SIG-M5 treated with dmso at 0.1 percent for 504 hours (cell line): ENCODE measurements around the gene LAMB4.

ENCODE experiments used
- DNase-seq: peaks from one replicate; lab custom pipeline; 2025; ENCODE audit not compliant: unreplicated experiment; lab: John Stamatoyannopoulos, UW

LAMB4 gene, protein sequence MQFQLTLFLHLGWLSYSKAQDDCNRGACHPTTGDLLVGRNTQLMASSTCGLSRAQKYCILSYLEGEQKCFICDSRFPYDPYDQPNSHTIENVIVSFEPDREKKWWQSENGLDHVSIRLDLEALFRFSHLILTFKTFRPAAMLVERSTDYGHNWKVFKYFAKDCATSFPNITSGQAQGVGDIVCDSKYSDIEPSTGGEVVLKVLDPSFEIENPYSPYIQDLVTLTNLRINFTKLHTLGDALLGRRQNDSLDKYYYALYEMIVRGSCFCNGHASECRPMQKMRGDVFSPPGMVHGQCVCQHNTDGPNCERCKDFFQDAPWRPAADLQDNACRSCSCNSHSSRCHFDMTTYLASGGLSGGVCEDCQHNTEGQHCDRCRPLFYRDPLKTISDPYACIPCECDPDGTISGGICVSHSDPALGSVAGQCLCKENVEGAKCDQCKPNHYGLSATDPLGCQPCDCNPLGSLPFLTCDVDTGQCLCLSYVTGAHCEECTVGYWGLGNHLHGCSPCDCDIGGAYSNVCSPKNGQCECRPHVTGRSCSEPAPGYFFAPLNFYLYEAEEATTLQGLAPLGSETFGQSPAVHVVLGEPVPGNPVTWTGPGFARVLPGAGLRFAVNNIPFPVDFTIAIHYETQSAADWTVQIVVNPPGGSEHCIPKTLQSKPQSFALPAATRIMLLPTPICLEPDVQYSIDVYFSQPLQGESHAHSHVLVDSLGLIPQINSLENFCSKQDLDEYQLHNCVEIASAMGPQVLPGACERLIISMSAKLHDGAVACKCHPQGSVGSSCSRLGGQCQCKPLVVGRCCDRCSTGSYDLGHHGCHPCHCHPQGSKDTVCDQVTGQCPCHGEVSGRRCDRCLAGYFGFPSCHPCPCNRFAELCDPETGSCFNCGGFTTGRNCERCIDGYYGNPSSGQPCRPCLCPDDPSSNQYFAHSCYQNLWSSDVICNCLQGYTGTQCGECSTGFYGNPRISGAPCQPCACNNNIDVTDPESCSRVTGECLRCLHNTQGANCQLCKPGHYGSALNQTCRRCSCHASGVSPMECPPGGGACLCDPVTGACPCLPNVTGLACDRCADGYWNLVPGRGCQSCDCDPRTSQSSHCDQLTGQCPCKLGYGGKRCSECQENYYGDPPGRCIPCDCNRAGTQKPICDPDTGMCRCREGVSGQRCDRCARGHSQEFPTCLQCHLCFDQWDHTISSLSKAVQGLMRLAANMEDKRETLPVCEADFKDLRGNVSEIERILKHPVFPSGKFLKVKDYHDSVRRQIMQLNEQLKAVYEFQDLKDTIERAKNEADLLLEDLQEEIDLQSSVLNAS (N-terminal part only)

GRCh38 chr7:108130261-108130660, at the start of gene LAMB4:
LAMB4 (minus strand) TSS chr7:108130361; CDS start chr7:108123164, 7,197 bp downstream.
- no peak for DNase-seq

DNA sequence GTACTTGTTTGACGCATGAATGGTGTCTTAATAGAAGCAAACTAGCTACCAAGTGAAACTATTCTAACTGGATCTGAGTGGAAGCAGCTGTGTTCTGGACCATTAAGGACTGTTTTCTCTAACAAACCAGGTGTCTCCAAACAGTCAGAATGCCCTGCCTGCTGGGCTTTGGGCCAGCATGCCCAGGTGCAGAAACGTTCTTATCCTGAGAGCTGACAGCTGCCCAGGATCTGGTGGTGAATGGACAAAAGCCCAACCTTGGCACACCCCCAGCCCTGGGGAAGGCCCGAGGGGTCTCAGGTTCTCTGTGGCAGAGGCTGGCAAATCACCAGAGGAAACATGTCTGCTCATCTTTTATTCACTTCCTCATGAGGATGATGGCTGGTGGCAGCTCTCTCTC, 48.2 kb upstream of the LAMB4 start:
- no peak for DNase-seq

DNA sequence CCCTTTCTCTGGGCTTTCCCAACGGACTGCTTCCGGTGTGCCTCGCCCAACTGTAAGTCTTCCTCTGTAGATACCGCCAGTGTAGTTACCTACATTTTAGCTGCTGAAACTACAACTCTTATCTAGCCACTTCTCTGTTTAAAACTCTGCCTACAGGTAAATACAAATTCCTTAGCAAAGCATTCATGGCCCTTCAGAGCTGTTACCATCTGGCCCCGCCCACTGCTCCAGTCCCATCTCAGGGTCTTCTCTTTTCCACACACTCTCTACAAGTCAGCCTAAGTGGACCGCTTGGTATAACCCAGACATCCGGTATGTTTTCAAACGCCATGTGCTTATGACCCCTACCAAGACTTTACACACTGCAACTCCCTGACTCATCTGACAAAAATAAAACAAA, 41.0 kb upstream of the LAMB4 start:
- no peak for DNase-seq

DNA sequence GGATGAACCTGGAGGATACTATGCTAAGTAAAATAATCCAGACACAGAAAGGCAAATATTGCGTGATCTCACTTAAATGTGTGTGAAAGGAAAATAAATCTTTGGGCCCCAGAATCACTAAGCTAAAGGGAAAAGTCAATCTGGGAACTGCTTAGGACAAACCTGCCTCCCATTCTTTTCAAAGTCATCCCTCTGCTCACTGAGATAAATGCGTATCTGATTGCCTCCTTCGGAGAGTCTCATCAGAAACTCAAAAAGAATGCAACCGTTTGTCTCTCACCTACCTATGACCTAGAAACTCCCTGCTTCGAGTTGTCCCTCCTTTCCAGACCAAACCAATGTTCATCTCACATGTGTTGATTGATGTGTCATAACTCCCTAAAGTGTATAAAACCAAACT, 40.1 kb upstream of the LAMB4 start:
- no peak for DNase-seq

DNA sequence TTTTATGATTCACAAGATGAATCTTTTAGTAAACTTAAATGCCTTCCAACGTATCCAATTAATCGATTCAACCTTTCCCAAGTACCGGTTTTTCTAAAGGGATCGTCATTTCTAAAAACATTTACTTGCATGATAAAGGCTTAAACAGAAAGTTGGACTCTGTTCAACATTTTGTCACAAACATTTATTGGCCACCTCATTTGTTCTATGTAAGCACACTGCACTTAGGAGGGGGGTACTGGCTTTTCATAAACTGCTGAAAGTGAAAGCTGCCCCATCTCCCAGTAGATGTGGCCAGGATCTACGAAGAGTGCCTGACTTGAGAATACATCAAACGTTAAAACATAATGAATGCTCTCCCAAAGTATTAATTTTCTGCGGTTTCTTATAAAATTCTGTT, 37.3 kb upstream of the LAMB4 start:
- DNase-seq, result no peak

GRCh38 chr7:108166687-108167086, 36.5 kb upstream of the LAMB4 start:
- DNase-seq, result no peak

DNA sequence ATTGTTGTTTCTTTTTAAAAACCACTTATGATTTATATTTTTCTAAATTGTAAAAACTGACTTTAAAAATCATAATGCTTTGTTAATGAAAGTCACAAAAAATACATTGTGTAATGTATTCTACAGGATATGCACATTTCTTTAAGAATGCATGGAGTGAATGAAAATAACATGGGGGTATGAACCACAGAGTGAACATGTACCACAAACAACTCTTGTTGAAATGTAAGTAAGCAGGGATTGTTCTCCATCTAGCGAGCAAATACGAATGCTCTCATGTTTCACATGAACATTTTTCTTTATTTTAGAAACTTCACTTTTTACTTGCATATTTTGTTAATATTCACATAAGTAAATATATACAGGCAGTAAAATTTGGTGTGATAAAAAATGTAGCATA, 35.6 kb upstream of the LAMB4 start:
- DNase-seq, result no peak

GRCh38 chr7:108164946-108165345, 34.8 kb upstream of the LAMB4 start:
- DNase-seq, result no peak

DNA sequence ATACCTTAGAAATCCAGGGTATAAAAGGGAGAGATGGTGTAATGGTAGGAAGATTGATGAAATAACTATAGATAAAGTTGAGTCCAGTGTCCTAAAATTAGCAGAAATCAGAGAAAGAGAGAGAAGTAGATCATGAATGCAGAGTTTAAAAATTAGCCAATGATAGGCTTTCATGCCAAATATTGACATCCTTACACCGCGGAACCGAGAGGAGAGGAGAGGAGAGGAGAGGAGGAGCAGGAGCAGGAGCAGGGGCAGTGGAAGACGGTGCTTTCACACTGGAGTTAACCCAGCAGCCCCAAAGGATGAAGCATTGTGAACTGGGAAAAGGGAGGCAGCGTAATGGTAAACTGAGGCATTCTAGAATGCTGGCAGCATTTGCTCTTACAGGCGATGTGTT, 34.2 kb upstream of the LAMB4 start:
- no peak for DNase-seq

DNA sequence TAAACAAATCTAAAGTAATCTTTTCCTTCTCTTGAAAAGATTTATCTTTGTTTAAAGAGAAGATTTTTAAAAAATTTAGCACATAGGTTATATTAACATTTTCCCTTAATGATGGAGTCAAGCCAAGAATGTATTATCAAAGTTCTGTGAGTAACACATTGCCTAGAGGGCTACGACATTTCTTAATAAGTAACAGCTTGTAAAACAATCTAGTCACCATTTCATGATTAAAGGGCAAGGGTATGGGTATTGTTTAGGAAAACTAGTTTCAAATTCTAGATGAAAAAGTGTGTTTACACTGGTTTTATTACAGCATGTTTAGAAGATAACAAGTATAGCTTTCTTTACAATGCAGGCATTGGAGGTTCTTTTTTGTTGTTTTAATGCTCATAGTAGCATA, 28.6 kb upstream of the LAMB4 start:
- DNase-seq, result no peak

- no peak for DNase-seq
Measured at GRCh38 chr7:108157606-108158335, 27.6 kb upstream of the LAMB4 start.

- no peak for DNase-seq
Measured at GRCh38 chr7:108156897-108157605, 26.9 kb upstream of the LAMB4 start.

DNA sequence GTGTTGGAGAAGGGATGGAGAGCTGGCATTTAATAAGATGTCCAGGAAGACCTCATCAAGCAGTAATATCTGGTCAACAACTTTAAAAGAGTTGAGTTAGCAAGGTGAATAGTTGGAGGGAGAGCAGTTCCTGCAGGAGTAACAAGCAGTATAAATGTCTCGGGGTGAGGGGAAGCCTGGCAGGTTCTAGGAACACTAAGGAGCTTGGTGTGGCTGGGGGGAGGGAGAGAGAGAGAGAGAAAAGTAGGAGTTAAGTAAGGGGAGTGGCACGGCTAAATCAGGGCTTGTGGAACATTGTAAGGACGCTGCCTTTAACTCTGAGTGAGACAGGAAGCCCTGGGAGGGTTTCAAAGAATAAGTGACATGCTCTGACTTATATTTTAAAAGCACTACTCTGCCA, 22.0 kb upstream of the LAMB4 start:
- no peak for DNase-seq

GRCh38 chr7:108149908-108150307, 19.7 kb upstream of the LAMB4 start:
- DNase-seq, result no peak

GRCh38 chr7:108149119-108149518, 19.0 kb upstream of the LAMB4 start:
- DNase-seq, result no peak

DNA sequence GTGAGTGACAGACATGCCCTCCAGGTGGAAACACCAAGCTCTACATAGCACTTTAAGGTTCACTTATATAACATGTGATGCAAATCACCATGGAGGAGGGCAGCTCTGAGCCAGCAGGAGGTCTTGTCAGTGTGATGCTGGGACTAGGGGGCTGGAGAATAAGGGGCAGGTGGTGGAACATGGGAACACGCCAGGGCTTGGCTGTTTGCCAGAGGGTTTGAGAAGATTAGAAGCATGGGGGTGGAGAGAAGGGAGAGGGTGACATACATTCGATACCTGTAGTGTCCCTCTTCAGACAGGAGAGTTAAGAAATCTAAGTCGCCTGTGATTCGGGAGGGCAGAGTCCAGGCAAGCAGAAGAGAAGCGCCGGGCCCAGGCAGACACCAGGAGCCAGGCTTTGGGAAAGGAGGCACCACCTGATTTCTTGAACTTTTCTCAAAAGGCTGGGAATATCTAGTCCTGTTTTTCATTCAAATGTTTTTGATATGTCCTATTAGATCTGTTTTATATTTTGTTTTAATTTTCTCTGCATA, 16.9 kb upstream of the LAMB4 start:
- DNase-seq, result no peak

GRCh38 chr7:108146070-108146842, 16.1 kb upstream of the LAMB4 start:
- peak; percentile 62 for DNase-seq

DNA sequence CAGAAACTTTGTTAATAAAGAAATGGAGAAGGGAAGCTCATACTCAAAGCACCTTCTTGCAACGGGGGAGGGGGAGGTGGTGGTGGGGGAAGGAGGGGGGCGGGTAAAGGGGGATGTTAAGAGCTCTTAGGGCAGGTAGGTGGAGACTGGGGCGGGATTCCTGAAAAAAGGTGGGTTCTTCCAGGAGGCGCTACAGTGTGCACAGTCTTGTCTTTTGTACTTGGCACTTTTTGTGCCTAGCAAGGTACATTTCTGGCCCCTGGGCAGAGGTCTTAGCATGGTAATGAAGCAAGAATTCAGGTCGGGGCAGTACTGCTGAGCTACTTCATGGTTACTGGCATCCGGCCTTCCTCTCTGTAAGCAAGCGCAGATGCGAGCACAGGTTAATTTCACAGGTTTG, 15.2 kb upstream of the LAMB4 start:
- no peak for DNase-seq

GRCh38 chr7:108144931-108145330, 14.8 kb upstream of the LAMB4 start:
- DNase-seq, result no peak
